Raji (cell line): ENCODE data around the gene SLC25A25.

Experiments
- POLR2A ChIP-seq: IDR thresholded peaks from 2 replicates; pipeline ENCODE4 v1.6.1; 2011; ENCODE audit warnings: low read depth, low read length, control low read depth; ENCODE audit not compliant: insufficient read depth

The SLC25A25 gene

GRCh38 chr9:128067645-128068385 is at the start of gene SLC25A25:
SLC25A25 (plus strand) TSS chr9:128068232; CDS start chr9:128068320, 88 bp downstream.
- TF ChIP-seq POLR2A, result peak; percentile 66

- TF ChIP-seq POLR2A, result no peak
Observed at GRCh38 chr9:128020692-128021091, 47.3 kb upstream of the SLC25A25 start.

- no peak for TF ChIP-seq POLR2A
Observed at GRCh38 chr9:128021098-128021497, 46.9 kb upstream of the SLC25A25 start.

- TF ChIP-seq POLR2A, result no peak
Observed at GRCh38 chr9:128022886-128023285, 45.1 kb upstream of the SLC25A25 start.

GRCh38 chr9:128024761-128025308 is 43.2 kb upstream of the SLC25A25 start:
- no peak for TF ChIP-seq POLR2A

- TF ChIP-seq POLR2A, result no peak
Observed at GRCh38 chr9:128025736-128026135, 42.3 kb upstream of the SLC25A25 start.

- TF ChIP-seq POLR2A, result peak; percentile 87
Observed at GRCh38 chr9:128026255-128026772, 41.7 kb upstream of the SLC25A25 start.

- TF ChIP-seq POLR2A, result no peak
Observed at GRCh38 chr9:128026773-128027541, 41.1 kb upstream of the SLC25A25 start.

- no peak for TF ChIP-seq POLR2A
Observed at GRCh38 chr9:128027705-128028104, 40.3 kb upstream of the SLC25A25 start.

GRCh38 chr9:128033609-128034008 is 34.4 kb upstream of the SLC25A25 start:
- no peak for TF ChIP-seq POLR2A

GRCh38 chr9:128034821-128035652 is 33.0 kb upstream of the SLC25A25 start:
- TF ChIP-seq POLR2A, result 0 out of 2 replicates have a peak, but pooled peaks have one; percentile 19

GRCh38 chr9:128042043-128042442 is 26.0 kb upstream of the SLC25A25 start:
- no peak for TF ChIP-seq POLR2A

- TF ChIP-seq POLR2A, result no peak
Observed at GRCh38 chr9:128043467-128043868, 24.6 kb upstream of the SLC25A25 start.

- no peak for TF ChIP-seq POLR2A
Observed at GRCh38 chr9:128045831-128046230, 22.2 kb upstream of the SLC25A25 start.

- TF ChIP-seq POLR2A, result no peak
Observed at GRCh38 chr9:128047231-128047630, 20.8 kb upstream of the SLC25A25 start.
